A673 (cell line): ENCODE results near the gene RGS7. TPM values are rescaled to one million over a fixed set of nuclear protein-coding genes. Genes with fewer than 3 reads are reported as not detected.
"Not testable (repeated sequence)": the region's sequence is repeated elsewhere in the genome, so short reads cannot be mapped to it uniquely, and the experiment has no call there.

Source experiments
- BruUV-seq: library from RNA; stranded (reverse); fragments of 400-500 nt; replicated peaks from 2 replicates; lab custom pipeline; 2021; lab: Mats Ljungman, UMichigan
- CTCF ChIA-PET: fragments of 300-600 bp; sonication (Branson Sonifier 250); formaldehyde crosslinking; loops from one replicate; lab custom pipeline; 2022; ENCODE audit warnings: antibody characterized with exemption; lab: Charles Lee
- POLR2A ChIA-PET: fragments of 300-600 bp; sonication (Branson Sonifier 250); formaldehyde crosslinking; loops from one replicate; lab custom pipeline; 2022; ENCODE audit warnings: antibody characterized with exemption; ENCODE audit not compliant: low non-redundant PET; lab: Charles Lee
- DNase-seq: peaks from one replicate; pipeline ENCODE4 v3.0.0-alpha.2; 2015; ENCODE audit warnings: low spot score
- H3K27ac ChIP-seq: fragments of 200-600 bp; sonication (generic); 2 replicates; pipeline ENCODE4 v1.5.1; 2016; ENCODE audit warnings: mixed run types, low read depth, mild to moderate bottlenecking, mixed read lengths, antibody characterized with exemption, low read length; ENCODE audit not compliant: poor library complexity, severe bottlenecking
- H3K27me3 ChIP-seq: fragments of 200-600 bp; sonication (generic); replicated peaks from 2 replicates; pipeline ENCODE4 v1.6.1; 2017; ENCODE audit warnings: mixed run types, low read depth, mild to moderate bottlenecking, mixed read lengths, antibody characterized with exemption, low read length; ENCODE audit not compliant: insufficient read depth, poor library complexity
- H3K36me3 ChIP-seq: fragments of 200-600 bp; sonication (generic); 2 replicates; pipeline ENCODE4 v1.6.1; 2016; ENCODE audit warnings: mixed run types, mild to moderate bottlenecking, mixed read lengths, antibody characterized with exemption, low read length; ENCODE audit not compliant: insufficient read depth, poor library complexity, severe bottlenecking
- H3K4me1 ChIP-seq: fragments of 200-600 bp; sonication (generic); 2 replicates; pipeline ENCODE4 v1.6.1; 2017; ENCODE audit warnings: mixed run types, mild to moderate bottlenecking, mixed read lengths, antibody characterized with exemption, low read length; ENCODE audit not compliant: insufficient read depth, poor library complexity, severe bottlenecking
- H3K4me3 ChIP-seq: fragments of 200-600 bp; sonication (generic); 2 replicates; pipeline ENCODE4 v1.5.1; 2016; ENCODE audit warnings: low read depth, mixed run types, mild to moderate bottlenecking, mixed read lengths, low read length; ENCODE audit not compliant: poor library complexity, severe bottlenecking
- H3K9me3 ChIP-seq: fragments of 200-600 bp; sonication (generic); 2 replicates; pipeline ENCODE4 v1.6.1; 2016; ENCODE audit warnings: mixed run types, low read depth, mild to moderate bottlenecking, mixed read lengths, antibody characterized with exemption, low read length; ENCODE audit not compliant: poor library complexity, severe bottlenecking
- CTCF ChIP-seq: fragments of 300-800, 200-600 bp; sonication (generic); conservative IDR thresholded peaks from 2 replicates; pipeline ENCODE4 v1.5.1; 2017; ENCODE audit warnings: low read depth, mild to moderate bottlenecking, antibody characterized with exemption, low read length, moderate library complexity, mixed read lengths
- EZH2 ChIP-seq: fragments of 200-600 bp; sonication (generic); IDR thresholded peaks from 2 replicates; pipeline ENCODE4 v1.6.1; 2017; ENCODE audit warnings: borderline replicate concordance, low read depth, mild to moderate bottlenecking, mixed read lengths, antibody characterized with exemption, low read length; ENCODE audit not compliant: poor library complexity, severe bottlenecking
- intact Hi-C: fragments of 100-400 bp; cut with micrococcal nuclease; formaldehyde crosslinking; loops from one replicate; pipeline ENCODE4 v1.10.0; 2022; ENCODE audit not compliant: unreplicated experiment
- total RNA-seq: library from RNA; stranded (reverse); gene quantifications from 2 replicates; pipeline ENCODE4 v1.2.3, GENCODE V29; 2021

The RGS7 gene
- total RNA-seq, 1 experiment from 2014 or later: not detected

- Histone ChIP-seq H3K9me3 (no peaks in the 10 kb centered on the region), H3K27me3 (no peaks in the 10 kb centered on the region), H3K4me3 (no peak overlapping the region), H3K27ac (no peak overlapping the region), H3K36me3 (no peaks in the 10 kb centered on the region), H3K4me1 (no peaks in the 10 kb centered on the region)
- POLR2A ChIA-PET: no interaction called here
- intact Hi-C loops: no loop called here
- BruUV-seq: no TSS peak
- no peak for TF ChIP-seq EZH2
- TF ChIP-seq CTCF: no peak
- CTCF ChIA-PET: no interaction called here
- no peak for DNase-seq
These were observed 190.4 kb downstream of the RGS7 start for GRCh38 chr1:241166625-241167024.

GRCh38 chr1:241165256-241165655 is 191.7 kb downstream of the RGS7 start:
- H3K27ac ChIP-seq, POLR2A ChIA-PET, intact Hi-C loops, BruUV-seq, H3K27me3 ChIP-seq, DNase-seq, CTCF ChIA-PET, H3K9me3 ChIP-seq, H3K4me1 ChIP-seq, H3K4me3 ChIP-seq, H3K36me3 ChIP-seq: not testable (repeated sequence)

- POLR2A ChIA-PET: no interaction called here
- Histone ChIP-seq H3K36me3 (no peaks in the 10 kb centered on the region), H3K4me3 (no peak overlapping the region), H3K4me1 (no peaks in the 10 kb centered on the region), H3K27ac (no peak overlapping the region), H3K9me3 (no peaks in the 10 kb centered on the region), H3K27me3 (no peaks in the 10 kb centered on the region)
- no peak for DNase-seq
- TF ChIP-seq EZH2 (no peak), CTCF (no peak)
- CTCF ChIA-PET: no interaction called here
- intact Hi-C loops: no loop called here
- BruUV-seq: no TSS peak
These were observed 193.6 kb downstream of the RGS7 start for GRCh38 chr1:241163363-241163762.

- ChIA-PET CTCF (no interaction called here), POLR2A (no interaction called here)
- DNase-seq: no peak
- H3K27ac ChIP-seq: no peak overlapping the region
- H3K27me3 ChIP-seq: no peaks in the 10 kb centered on the region
- no peak for TF ChIP-seq EZH2
- no peak for TF ChIP-seq CTCF
- intact Hi-C loops: no loop called here
- BruUV-seq: no TSS peak
- H3K4me1 ChIP-seq: no peaks in the 10 kb centered on the region
- no peaks in the 10 kb centered on the region for H3K9me3 ChIP-seq
- no peaks in the 10 kb centered on the region for H3K36me3 ChIP-seq
- H3K4me3 ChIP-seq: no peak overlapping the region
These were observed 195.8 kb downstream of the RGS7 start for GRCh38 chr1:241161188-241161689.
